GM12878 (cell line): ENCODE measurements around the gene MYO1D. TPM values are rescaled to one million over a fixed set of nuclear protein-coding genes. Genes with fewer than 3 reads are reported as not detected.

Source experiments
- BMI1 ChIP-seq: fragments of 450-650 bp; IDR thresholded peaks from 2 replicates; pipeline ENCODE4 v1.6.1; 2016; ENCODE audit warnings: mild to moderate bottlenecking, moderate library complexity, borderline replicate concordance
- CBX5 ChIP-seq: sonication (generic); IDR thresholded peaks from 2 replicates; pipeline ENCODE4 v1.6.1; 2016; ENCODE audit warnings: low read depth, moderate library complexity, mild to moderate bottlenecking, inconsistent platforms
- CEBPB ChIP-seq, 2 experiments: fragments of 150-350 bp in 1 of 2; IDR thresholded peaks; 2 replicates each; pipeline ENCODE4 v1.6.1; 2012 to 2014; ENCODE audit warnings: low read depth in 2 of 2, low read length in 2 of 2, borderline replicate concordance in 1 of 2, inconsistent platforms in 1 of 2
- CHD1 ChIP-seq: IDR thresholded peaks from 2 replicates; pipeline ENCODE4 v1.6.1; 2012; ENCODE audit warnings: low read depth, low read length, improper control_type of control experiment
- CREB1 ChIP-seq: IDR thresholded peaks from 2 replicates; pipeline ENCODE4 v1.6.1; 2012; ENCODE audit warnings: low read depth, mild to moderate bottlenecking, inconsistent platforms
- CREM ChIP-seq: IDR thresholded peaks from 2 replicates; pipeline ENCODE4 v1.6.1; 2014; ENCODE audit warnings: antibody characterized with exemption, low read depth
- ESRRA ChIP-seq: IDR thresholded peaks from 2 replicates; pipeline ENCODE4 v1.6.1; 2012; ENCODE audit warnings: mild to moderate bottlenecking, low read length, improper control_type of control experiment
- FOS ChIP-seq: IDR thresholded peaks from 3 replicates; pipeline ENCODE4 v1.6.1; 2011; ENCODE audit warnings: borderline replicate concordance; ENCODE audit not compliant: insufficient read length; ENCODE audit errors: extremely low read depth
- FOXM1 ChIP-seq: IDR thresholded peaks from 2 replicates; pipeline ENCODE4 v1.6.1; 2012; ENCODE audit warnings: low read depth, mild to moderate bottlenecking, inconsistent platforms, low read length, moderate library complexity
- HCFC1 ChIP-seq: fragments of 150-350 bp; IDR thresholded peaks from 2 replicates; pipeline ENCODE4 v1.6.1; 2014; ENCODE audit warnings: low read length
- HDAC6 ChIP-seq: fragments of 200-600 bp; sonication (generic); IDR thresholded peaks from one replicate; pipeline ENCODE4 v1.8.0; 2017; ENCODE audit warnings: antibody characterized with exemption; ENCODE audit not compliant: unreplicated experiment
- MXI1 ChIP-seq: fragments of 150-350 bp; IDR thresholded peaks from 2 replicates; pipeline ENCODE4 v1.6.1; 2011; ENCODE audit warnings: low read depth, mild to moderate bottlenecking, inconsistent platforms, low read length, improper control_type of control experiment
- NFXL1 ChIP-seq: fragments of 450-650 bp; IDR thresholded peaks from 2 replicates; pipeline ENCODE4 v1.6.1; 2017; ENCODE audit warnings: antibody characterized with exemption, mild to moderate bottlenecking, borderline replicate concordance
- POU2F2 ChIP-seq: IDR thresholded peaks from 3 replicates; pipeline ENCODE4 v1.6.1; 2011; ENCODE audit warnings: low read depth, mild to moderate bottlenecking, low read length, borderline replicate concordance
- RELA ChIP-seq: fragments of 450-650 bp; IDR thresholded peaks from 2 replicates; pipeline ENCODE4 v1.8.0; 2014; ENCODE audit warnings: borderline replicate concordance; ENCODE audit not compliant: partially characterized antibody
- YY1 ChIP-seq: IDR thresholded peaks from 2 replicates; pipeline ENCODE4 v1.6.1; 2011; ENCODE audit warnings: low read depth, mild to moderate bottlenecking, low read length
- ZNF207 ChIP-seq: fragments of 450-650 bp; IDR thresholded peaks from 2 replicates; pipeline ENCODE4 v1.6.1; 2014; ENCODE audit warnings: antibody characterized with exemption, mild to moderate bottlenecking, borderline replicate concordance
- polyA plus RNA-seq, 11 experiments: library from polyadenylated mRNA; depleted of rRNA in 4 of 11; unstranded in 6 of 11; stranded (reverse) in 5 of 11; fragments of >200 nt; fragmentation: Nextera tagmentation in 4 of 11; fragmentation: Illumina TruSeq in 1 of 11; extraction: Ambion mirVana in 4 of 11; extraction: Trizol in 1 of 11; gene quantifications; 1 replicate in 1 of 11; 2 replicates in 10 of 11; pipeline versions ENCODE4 v1.2.1 to v1.2.3, GENCODE V29; 2011 to 2016; ENCODE audit warnings: inconsistent platforms in 2 of 11, missing spikeins in 2 of 11, low read depth in 1 of 11
- total RNA-seq, 4 experiments: library from RNA; depleted of rRNA in 3 of 4; stranded (reverse); fragments of >200 nt in 3 of 4; fragmentation: Illumina TruSeq in 1 of 4; extraction: Trizol in 1 of 4; gene quantifications; 2 replicates each; pipeline versions ENCODE4 v1.2.1 to v1.2.3, GENCODE V29; 2013 to 2021
- TF ChIP-seq, protein P1 (sequence below): fragments of 450-650 bp; IDR thresholded peaks from 2 replicates; pipeline ENCODE4 v1.6.1; 2018; ENCODE audit warnings: mild to moderate bottlenecking, low read depth, moderate library complexity; ENCODE audit not compliant: partially characterized antibody
- TF ChIP-seq, protein P2 (sequence below): fragments of 450-650 bp; IDR thresholded peaks from 2 replicates; pipeline ENCODE4 v1.6.1; 2017; ENCODE audit warnings: mild to moderate bottlenecking, low read depth, inconsistent platforms; ENCODE audit not compliant: poor library complexity, severe bottlenecking
- TF ChIP-seq, protein P3 (sequence below): fragments of 450-650 bp; formaldehyde crosslinking; IDR thresholded peaks from 2 replicates; pipeline ENCODE4 v1.4.0; 2022; ENCODE audit warnings: mild to moderate bottlenecking, moderate library complexity
- TF ChIP-seq, protein P4 (sequence below): IDR thresholded peaks from 2 replicates; pipeline ENCODE4 v1.6.1; 2011; ENCODE audit warnings: low read depth, low read length, improper control_type of control experiment, borderline replicate concordance

Gene MYO1D
- total and polyA plus RNA-seq, 10 of the 15 experiments (the other 5 are each of a cell fraction or from before 2014, with no cell fraction given) = 1.8 to 37.7 (median 25.4) TPM

DNA sequence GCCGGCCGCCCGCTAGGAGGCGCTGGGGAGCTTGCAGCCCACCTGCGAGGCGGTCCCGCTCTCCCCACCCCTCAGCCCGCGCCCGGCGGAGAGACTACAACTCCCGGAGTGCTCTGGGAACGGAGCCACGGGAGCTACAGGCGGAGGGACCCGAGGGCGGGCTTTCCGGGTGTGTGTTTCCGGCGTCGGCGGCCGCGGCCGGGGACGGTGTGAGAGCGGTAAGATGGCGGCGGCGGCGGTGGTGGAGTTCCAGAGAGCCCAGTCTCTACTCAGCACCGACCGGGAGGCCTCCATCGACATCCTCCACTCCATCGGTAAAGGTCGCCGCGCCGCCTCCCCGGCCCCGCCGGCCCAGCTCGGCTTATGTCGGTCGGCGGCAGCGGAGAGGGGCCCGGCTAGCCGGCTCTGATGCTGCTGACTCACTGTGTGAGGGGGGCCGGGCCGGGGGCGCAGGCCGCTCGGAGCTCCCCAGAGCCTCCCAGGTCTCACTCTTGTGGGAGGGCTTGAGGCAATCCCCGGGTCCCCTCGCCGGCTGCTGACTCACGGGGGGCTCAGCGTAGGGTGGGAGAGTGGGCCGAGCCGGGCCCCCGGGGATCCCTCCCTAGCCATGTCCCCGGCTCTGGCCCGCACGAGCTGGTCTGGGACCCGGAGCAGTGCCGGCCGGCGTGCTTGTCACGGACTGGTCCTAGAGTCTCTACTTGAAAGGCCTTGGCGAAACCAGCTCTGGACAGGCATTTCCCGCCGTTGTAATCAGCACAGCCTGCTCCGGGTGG, 432.4 kb downstream of the MYO1D start, which contains the start of gene PSMD11 (continued):
- TF ChIP-seq POU2F2 (peak; percentile 79; the same call in 2 of the 3 replicates), MXI1 (peak; percentile 61), NFXL1 (no peak), RELA (peak; percentile 54), HCFC1 (peak; percentile 100), CBX5 (peak; percentile 78; the same call in 1 of the 2 replicates), ESRRA (no peak), BMI1 (no peak), FOS (no peak), HDAC6 (no peak), YY1 (peak; percentile 96), CREM (peak; percentile 96), FOXM1 (no peak), CEBPB (IDR thresholded peaks at IDR 0.05; ENCODE audit: borderline replicate concordance in 1 of 2, low read depth in 2 of 2, low read length in 2 of 2) (no peak), ZNF207 (peak; percentile 79), CHD1 (no peak), CREB1 (peak; percentile 87)
- TF ChIP-seq, protein P1, sequence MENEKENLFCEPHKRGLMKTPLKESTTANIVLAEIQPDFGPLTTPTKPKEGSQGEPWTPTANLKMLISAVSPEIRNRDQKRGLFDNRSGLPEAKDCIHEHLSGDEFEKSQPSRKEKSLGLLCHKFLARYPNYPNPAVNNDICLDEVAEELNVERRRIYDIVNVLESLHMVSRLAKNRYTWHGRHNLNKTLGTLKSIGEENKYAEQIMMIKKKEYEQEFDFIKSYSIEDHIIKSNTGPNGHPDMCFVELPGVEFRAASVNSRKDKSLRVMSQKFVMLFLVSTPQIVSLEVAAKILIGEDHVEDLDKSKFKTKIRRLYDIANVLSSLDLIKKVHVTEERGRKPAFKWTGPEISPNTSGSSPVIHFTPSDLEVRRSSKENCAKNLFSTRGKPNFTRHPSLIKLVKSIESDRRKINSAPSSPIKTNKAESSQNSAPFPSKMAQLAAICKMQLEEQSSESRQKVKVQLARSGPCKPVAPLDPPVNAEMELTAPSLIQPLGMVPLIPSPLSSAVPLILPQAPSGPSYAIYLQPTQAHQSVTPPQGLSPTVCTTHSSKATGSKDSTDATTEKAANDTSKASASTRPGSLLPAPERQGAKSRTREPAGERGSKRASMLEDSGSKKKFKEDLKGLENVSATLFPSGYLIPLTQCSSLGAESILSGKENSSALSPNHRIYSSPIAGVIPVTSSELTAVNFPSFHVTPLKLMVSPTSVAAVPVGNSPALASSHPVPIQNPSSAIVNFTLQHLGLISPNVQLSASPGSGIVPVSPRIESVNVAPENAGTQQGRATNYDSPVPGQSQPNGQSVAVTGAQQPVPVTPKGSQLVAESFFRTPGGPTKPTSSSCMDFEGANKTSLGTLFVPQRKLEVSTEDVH = peak; percentile 40
- TF ChIP-seq, protein P2, sequence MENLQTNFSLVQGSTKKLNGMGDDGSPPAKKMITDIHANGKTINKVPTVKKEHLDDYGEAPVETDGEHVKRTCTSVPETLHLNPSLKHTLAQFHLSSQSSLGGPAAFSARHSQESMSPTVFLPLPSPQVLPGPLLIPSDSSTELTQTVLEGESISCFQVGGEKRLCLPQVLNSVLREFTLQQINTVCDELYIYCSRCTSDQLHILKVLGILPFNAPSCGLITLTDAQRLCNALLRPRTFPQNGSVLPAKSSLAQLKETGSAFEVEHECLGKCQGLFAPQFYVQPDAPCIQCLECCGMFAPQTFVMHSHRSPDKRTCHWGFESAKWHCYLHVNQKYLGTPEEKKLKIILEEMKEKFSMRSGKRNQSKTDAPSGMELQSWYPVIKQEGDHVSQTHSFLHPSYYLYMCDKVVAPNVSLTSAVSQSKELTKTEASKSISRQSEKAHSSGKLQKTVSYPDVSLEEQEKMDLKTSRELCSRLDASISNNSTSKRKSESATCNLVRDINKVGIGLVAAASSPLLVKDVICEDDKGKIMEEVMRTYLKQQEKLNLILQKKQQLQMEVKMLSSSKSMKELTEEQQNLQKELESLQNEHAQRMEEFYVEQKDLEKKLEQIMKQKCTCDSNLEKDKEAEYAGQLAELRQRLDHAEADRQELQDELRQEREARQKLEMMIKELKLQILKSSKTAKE = no peak
- TF ChIP-seq, protein P3, sequence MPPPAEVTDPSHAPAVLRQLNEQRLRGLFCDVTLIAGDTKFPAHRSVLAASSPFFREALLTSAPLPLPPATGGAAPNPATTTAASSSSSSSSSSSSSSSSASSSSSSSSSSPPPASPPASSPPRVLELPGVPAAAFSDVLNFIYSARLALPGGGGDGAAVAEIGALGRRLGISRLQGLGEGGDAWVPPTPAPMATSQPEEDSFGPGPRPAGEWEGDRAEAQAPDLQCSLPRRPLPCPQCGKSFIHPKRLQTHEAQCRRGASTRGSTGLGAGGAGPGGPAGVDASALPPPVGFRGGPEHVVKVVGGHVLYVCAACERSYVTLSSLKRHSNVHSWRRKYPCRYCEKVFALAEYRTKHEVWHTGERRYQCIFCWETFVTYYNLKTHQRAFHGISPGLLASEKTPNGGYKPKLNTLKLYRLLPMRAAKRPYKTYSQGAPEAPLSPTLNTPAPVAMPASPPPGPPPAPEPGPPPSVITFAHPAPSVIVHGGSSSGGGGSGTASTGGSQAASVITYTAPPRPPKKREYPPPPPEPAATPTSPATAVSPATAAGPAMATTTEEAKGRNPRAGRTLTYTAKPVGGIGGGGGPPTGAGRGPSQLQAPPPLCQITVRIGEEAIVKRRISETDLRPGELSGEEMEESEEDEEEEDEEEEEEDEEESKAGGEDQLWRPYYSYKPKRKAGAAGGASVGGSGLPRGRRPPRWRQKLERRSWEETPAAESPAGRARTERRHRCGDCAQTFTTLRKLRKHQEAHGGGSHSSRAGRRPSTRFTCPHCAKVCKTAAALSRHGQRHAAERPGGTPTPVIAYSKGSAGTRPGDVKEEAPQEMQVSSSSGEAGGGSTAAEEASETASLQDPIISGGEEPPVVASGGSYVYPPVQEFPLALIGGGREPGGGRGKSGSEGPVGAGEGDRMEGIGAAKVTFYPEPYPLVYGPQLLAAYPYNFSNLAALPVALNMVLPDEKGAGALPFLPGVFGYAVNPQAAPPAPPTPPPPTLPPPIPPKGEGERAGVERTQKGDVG (CRISPR knock-in tag) = no peak
- TF ChIP-seq, protein P4, sequence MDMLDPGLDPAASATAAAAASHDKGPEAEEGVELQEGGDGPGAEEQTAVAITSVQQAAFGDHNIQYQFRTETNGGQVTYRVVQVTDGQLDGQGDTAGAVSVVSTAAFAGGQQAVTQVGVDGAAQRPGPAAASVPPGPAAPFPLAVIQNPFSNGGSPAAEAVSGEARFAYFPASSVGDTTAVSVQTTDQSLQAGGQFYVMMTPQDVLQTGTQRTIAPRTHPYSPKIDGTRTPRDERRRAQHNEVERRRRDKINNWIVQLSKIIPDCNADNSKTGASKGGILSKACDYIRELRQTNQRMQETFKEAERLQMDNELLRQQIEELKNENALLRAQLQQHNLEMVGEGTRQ = no peak
